MM.1S (cell line): Measurements from ENCODE around the gene GDF9.

ENCODE experiments used
- DNase-seq: peaks from one replicate; pipeline ENCODE4 v3.0.0-alpha.2; 2015
- H2AFZ ChIP-seq: fragments of 300-600 bp; sonication (generic); 2 replicates; pipeline ENCODE4 v1.6.0; 2016; ENCODE audit warnings: antibody characterized with exemption, low read length
- H3F3A ChIP-seq: fragments of 300-600 bp; sonication (generic); 2 replicates; pipeline ENCODE4 v1.6.1; 2016; ENCODE audit warnings: mild to moderate bottlenecking, antibody characterized with exemption, low read length, moderate library complexity, mixed read lengths; ENCODE audit not compliant: insufficient read depth
- H3K27ac ChIP-seq: fragments of 300-600 bp; sonication (generic); 2 replicates; pipeline ENCODE4 v1.5.1; 2016; ENCODE audit warnings: mild to moderate bottlenecking, low read length
- H3K27me3 ChIP-seq: fragments of 300-600 bp; sonication (generic); replicated peaks from 2 replicates; pipeline ENCODE4 v1.6.0; 2016; ENCODE audit warnings: low read length; ENCODE audit not compliant: insufficient read depth
- H3K36me3 ChIP-seq: fragments of 300-600 bp; sonication (generic); replicated peaks from 2 replicates; pipeline ENCODE4 v1.6.1; 2016; ENCODE audit warnings: mild to moderate bottlenecking, low read length, mixed read lengths; ENCODE audit not compliant: insufficient read depth
- H3K4me1 ChIP-seq: fragments of 300-600 bp; sonication (generic); 2 replicates; pipeline ENCODE4 v1.6.1; 2016; ENCODE audit warnings: low read length, mixed read lengths
- H3K4me2 ChIP-seq: fragments of 300-600 bp; sonication (generic); 2 replicates; pipeline ENCODE4 v1.6.0; 2016; ENCODE audit warnings: low read depth, low read length
- H3K4me3 ChIP-seq: fragments of 300-600 bp; sonication (generic); 2 replicates; pipeline ENCODE4 v1.5.1; 2016; ENCODE audit warnings: low read length, mixed read lengths
- H3K79me2 ChIP-seq: fragments of 300-600 bp; sonication (generic); 2 replicates; pipeline ENCODE4 v1.6.1; 2016; ENCODE audit warnings: mixed run types, low read length, mixed read lengths
- H3K9ac ChIP-seq: fragments of 300-600 bp; sonication (generic); 2 replicates; pipeline ENCODE4 v1.6.1; 2016; ENCODE audit warnings: low read length, mixed read lengths
- H3K9me2 ChIP-seq: fragments of 300-600 bp; sonication (generic); replicated peaks from 2 replicates; pipeline ENCODE4 v1.6.1; 2016; ENCODE audit warnings: mild to moderate bottlenecking, low read length, mixed read lengths; ENCODE audit not compliant: insufficient read depth
- H3K9me3 ChIP-seq: fragments of 300-600 bp; sonication (generic); replicated peaks from 2 replicates; pipeline ENCODE4 v1.6.1; 2016; ENCODE audit warnings: mild to moderate bottlenecking, low read length, mixed read lengths; ENCODE audit not compliant: insufficient read depth
- H4K20me1 ChIP-seq: fragments of 300-600 bp; sonication (generic); 2 replicates; pipeline ENCODE4 v1.6.1; 2016; ENCODE audit warnings: mild to moderate bottlenecking, low read length, moderate library complexity, mixed read lengths; ENCODE audit not compliant: insufficient read depth
- EZH2 ChIP-seq: fragments of 300-600 bp; sonication (generic); optimal IDR thresholded peaks from 2 replicates; pipeline ENCODE3; 2017; ENCODE audit warnings: low read depth, mild to moderate bottlenecking, antibody characterized with exemption, low read length, mixed read lengths
- EZH2phosphoT487 ChIP-seq: fragments of 300-600 bp; sonication (generic); IDR thresholded peaks from 2 replicates; pipeline ENCODE4 v1.6.1; 2018; ENCODE audit warnings: antibody characterized with exemption, low read length
- TF ChIP-seq, protein P1 (sequence below): fragments of 300-600 bp; sonication (generic); IDR thresholded peaks from 2 replicates; pipeline ENCODE4 v1.5.1; 2016; ENCODE audit warnings: antibody characterized with exemption, low read length, mixed read lengths

Gene GDF9

DNA sequence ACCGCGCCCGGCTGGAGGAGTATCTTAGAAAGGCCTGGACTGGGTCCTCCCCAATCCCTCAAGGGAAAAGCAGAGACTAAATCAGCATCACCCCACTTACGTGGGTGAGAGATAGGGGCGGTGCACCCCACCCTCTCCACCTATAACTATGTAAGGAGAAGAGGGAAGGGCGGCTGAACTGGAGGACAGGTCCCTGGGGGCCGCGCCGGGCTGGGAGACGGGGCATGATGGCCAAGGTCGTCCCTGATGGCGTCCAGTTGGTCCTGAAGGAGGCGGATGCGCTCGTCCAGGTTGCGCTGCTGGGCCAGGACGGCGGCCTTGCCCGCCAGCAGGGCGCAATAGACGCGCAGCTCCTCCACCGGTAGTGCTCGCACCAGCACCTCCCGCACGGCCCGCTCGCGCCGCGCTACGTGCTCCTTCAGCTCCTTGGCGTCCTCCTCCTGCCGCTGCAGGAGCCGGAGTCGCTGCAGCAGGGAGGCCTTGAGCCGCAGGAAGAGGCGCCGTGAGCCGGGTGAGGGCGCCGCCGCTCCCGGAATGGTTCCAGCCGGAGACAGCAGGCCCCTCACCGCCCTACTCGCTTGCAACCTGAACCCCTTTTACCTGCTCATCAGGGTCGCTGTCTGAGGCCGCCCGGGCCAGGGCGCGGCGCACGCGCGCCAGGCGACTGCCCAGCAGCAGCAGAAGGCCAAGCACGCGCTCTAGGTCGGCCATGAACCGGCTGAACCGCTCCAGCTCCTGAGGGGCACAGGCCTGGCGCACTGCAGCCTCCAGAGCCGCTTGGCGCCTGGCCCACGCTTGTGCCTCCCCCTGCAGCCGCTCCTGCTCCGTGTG, 43.4 kb downstream of the GDF9 start:
- no peak overlapping the region for H3K4me3 ChIP-seq

DNA sequence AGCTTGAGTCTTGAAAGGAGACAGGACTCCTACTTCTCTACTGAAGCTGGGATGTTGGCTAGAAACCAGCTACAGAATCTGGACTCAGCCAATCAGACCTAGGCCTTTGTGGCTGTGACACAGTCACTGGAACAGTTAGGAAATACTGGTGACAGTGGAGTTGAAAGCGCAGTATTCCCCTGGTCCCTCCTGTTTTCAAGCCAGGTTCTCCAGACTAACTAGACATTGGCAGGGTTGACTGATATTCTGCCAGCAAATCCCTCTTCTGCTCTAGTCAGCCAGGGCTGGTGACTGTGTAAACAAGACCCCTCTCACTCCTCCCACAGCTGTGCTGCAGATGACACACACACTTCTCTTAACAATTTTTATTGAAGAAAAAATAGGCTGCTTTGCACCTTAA, 44.5 kb downstream of the GDF9 start:
- no peaks in the 10 kb centered on the region for H3K9me2 ChIP-seq
- no peak overlapping the region for H3K4me3 ChIP-seq
- no peaks in the 10 kb centered on the region for H3K79me2 ChIP-seq
- H3F3A ChIP-seq: no peaks in the 10 kb centered on the region
- no peak overlapping the region for H3K4me2 ChIP-seq
- H3K9me3 ChIP-seq: no peaks in the 10 kb centered on the region
- no peak overlapping the region for H3K9ac ChIP-seq
- H3K27me3 ChIP-seq: no peaks in the 10 kb centered on the region
- H3K4me1 ChIP-seq: no peaks in the 10 kb centered on the region
- H4K20me1 ChIP-seq: no peaks in the 10 kb centered on the region
- no peaks in the 10 kb centered on the region for H3K36me3 ChIP-seq
- TF ChIP-seq, protein P1, sequence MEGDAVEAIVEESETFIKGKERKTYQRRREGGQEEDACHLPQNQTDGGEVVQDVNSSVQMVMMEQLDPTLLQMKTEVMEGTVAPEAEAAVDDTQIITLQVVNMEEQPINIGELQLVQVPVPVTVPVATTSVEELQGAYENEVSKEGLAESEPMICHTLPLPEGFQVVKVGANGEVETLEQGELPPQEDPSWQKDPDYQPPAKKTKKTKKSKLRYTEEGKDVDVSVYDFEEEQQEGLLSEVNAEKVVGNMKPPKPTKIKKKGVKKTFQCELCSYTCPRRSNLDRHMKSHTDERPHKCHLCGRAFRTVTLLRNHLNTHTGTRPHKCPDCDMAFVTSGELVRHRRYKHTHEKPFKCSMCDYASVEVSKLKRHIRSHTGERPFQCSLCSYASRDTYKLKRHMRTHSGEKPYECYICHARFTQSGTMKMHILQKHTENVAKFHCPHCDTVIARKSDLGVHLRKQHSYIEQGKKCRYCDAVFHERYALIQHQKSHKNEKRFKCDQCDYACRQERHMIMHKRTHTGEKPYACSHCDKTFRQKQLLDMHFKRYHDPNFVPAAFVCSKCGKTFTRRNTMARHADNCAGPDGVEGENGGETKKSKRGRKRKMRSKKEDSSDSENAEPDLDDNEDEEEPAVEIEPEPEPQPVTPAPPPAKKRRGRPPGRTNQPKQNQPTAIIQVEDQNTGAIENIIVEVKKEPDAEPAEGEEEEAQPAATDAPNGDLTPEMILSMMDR: no peak
- TF ChIP-seq EZH2phosphoT487: no peak
- no peak for TF ChIP-seq EZH2
- H3K27ac ChIP-seq: no peak overlapping the region
- DNase-seq: no peak
- H2AFZ ChIP-seq: no peak overlapping the region

More for the DNA sequence above, 43.4 kb downstream of the GDF9 start:
- Histone ChIP-seq H3K27me3 (no peaks in the 10 kb centered on the region), H3K9me3 (no peaks in the 10 kb centered on the region), H3K4me2 (no peak overlapping the region), H2AFZ (no peak overlapping the region), H4K20me1 (no peaks in the 10 kb centered on the region), H3F3A (no peaks in the 10 kb centered on the region), H3K27ac (no peak overlapping the region), H3K9ac (no peak overlapping the region), H3K4me1 (no peaks in the 10 kb centered on the region), H3K36me3 (no peaks in the 10 kb centered on the region), H3K79me2 (no peaks in the 10 kb centered on the region), H3K9me2 (no peaks in the 10 kb centered on the region)
- DNase-seq: no peak
- TF ChIP-seq EZH2: no peak
- no peak for TF ChIP-seq EZH2phosphoT487
- TF ChIP-seq, protein P1: no peak

DNA sequence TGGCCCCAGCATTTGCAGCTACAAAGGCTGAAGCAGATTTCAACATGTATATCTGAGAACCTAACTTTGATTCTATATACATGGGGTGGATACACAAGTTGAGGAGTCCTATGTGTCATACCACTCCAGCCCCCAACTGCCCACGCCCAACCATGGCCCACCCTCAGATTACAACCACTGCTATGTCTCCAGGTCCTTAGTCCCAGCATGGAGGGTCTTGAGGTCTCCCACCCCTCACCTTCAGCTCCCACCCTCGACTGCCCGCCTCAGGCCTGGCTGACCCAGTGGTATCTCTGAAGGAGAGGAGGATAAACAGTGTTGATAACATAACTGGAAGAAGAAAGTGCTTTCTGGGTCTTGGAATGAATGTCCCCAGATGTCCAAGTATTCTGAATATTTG, 44.9 kb downstream of the GDF9 start:
- Histone ChIP-seq H3K4me3 (no peak overlapping the region), H3K4me1 (no peaks in the 10 kb centered on the region), H3K4me2 (no peak overlapping the region), H3K9me2 (no peaks in the 10 kb centered on the region), H3K27me3 (no peaks in the 10 kb centered on the region), H3K36me3 (no peaks in the 10 kb centered on the region), H3K79me2 (no peaks in the 10 kb centered on the region), H4K20me1 (no peaks in the 10 kb centered on the region), H3K9me3 (no peaks in the 10 kb centered on the region), H3K9ac (no peak overlapping the region), H3F3A (no peaks in the 10 kb centered on the region), H2AFZ (no peak overlapping the region), H3K27ac (no peak overlapping the region)
- TF ChIP-seq EZH2phosphoT487 (no peak), EZH2 (no peak)
- TF ChIP-seq, protein P1: no peak
- DNase-seq: no peak
